Mucosa of stomach (tissue), 1 donor: ENCODE data around the gene MED20.

Experiments used
- H3K27me3 ChIP-seq: one replicate; pipeline ENCODE4 v1.7.0; 2013; ENCODE audit warnings: mild to moderate bottlenecking, low read length; ENCODE audit not compliant: control insufficient read depth, insufficient read depth
- H3K36me3 ChIP-seq: one replicate; pipeline ENCODE4 v1.7.0; 2013; ENCODE audit warnings: low read length; ENCODE audit not compliant: control insufficient read depth, insufficient read depth
- H3K4me1 ChIP-seq: one replicate; pipeline ENCODE4 v1.7.0; 2013; ENCODE audit warnings: mild to moderate bottlenecking, low read length; ENCODE audit not compliant: control insufficient read depth, insufficient read depth
- H3K4me3 ChIP-seq: one replicate; pipeline ENCODE4 v1.7.0; 2013; ENCODE audit warnings: low read length
- H3K9ac ChIP-seq: one replicate; pipeline ENCODE4 v1.7.0; 2013; ENCODE audit warnings: mild to moderate bottlenecking, low read length, moderate library complexity
- H3K9me3 ChIP-seq: one replicate; pipeline ENCODE4 v1.7.0; 2013; ENCODE audit warnings: mild to moderate bottlenecking, low read length, moderate library complexity; ENCODE audit not compliant: control insufficient read depth
- donor health status: Pancreatic carcinoma.

The MED20 gene, protein sequence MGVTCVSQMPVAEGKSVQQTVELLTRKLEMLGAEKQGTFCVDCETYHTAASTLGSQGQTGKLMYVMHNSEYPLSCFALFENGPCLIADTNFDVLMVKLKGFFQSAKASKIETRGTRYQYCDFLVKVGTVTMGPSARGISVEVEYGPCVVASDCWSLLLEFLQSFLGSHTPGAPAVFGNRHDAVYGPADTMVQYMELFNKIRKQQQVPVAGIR

DNA sequence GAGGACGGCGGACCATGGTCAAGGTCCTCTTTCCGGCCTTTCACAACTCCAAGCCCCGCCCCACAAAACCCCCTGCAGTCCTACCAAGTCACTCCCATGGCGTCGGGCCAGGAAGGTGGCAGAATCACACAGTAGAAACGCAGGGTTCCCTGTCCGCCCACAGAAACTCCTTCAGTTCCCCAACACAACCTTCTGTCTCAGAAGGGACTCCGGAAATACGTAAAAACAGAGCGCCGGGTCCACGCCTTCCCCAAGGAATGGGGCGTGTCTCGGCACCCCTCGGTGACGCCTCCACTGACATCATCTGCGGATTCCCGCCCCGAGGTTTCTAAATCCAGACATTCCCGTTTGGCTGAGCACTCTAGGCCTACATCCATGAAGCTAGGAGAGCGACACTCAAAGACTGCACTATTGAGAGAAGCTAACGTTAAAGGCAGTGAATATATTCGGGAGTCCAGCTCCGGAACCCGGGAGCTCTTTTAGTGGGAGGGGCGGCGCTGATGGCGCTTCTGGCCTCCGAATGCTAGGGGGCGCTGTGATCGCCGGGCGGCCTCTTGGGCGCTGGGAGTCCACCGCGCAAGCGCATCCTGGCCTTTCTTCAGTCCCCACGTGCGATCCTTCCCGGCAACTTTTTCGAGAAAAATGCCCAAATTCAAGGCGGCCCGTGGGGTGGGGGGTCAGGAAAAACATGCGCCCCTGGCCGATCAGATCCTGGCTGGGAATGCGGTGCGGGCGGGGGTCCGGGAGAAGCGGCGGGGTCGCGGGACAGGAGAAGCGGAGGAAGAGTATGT lies at the start of gene MED20, which contains the start of gene BYSL:
MED20 (minus strand) TSS at position 219 of the 791 bp plus-strand sequence; CDS start at position 98, 121 bp downstream.
BYSL (plus strand) TSS at position 579 of the 791 bp plus-strand sequence; CDS start at position 643, 64 bp downstream.
- Histone ChIP-seq H3K27me3 (no peaks in the 10 kb centered on the region), H3K4me3 (peak within 1 kb of the TSS; percentile 66), H3K4me1 (peaks cover 25% of the 10 kb centered on the region), H3K36me3 (no peaks in the 10 kb centered on the region), H3K9ac (peak within 1 kb of the TSS; percentile 95), H3K9me3 (no peaks in the 10 kb centered on the region)

DNA sequence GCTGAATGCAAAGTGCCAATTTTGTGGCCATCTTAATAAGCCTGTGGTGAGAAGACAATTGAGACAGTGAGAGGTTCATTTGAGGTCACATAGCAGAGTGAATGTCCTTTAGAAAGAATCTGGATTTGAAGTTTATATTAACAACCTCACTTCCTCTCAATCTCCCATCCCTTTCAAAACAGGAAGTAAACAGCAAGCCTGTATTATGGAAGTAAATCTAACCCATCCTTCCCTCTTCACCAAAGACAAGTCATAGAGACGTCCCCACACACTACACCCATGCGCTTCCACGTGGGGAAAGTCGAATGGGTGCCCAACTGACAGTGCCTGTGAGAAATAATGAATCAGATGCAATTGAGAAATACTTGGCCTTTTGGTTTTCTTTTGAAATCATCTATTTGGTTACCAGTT lies 49.5 kb upstream of the MED20 start:
- Histone ChIP-seq H3K9me3 (no peaks in the 10 kb centered on the region), H3K9ac (no peak overlapping the region), H3K27me3 (no peaks in the 10 kb centered on the region), H3K4me1 (no peaks in the 10 kb centered on the region), H3K36me3 (no peaks in the 10 kb centered on the region), H3K4me3 (no peak overlapping the region)

DNA sequence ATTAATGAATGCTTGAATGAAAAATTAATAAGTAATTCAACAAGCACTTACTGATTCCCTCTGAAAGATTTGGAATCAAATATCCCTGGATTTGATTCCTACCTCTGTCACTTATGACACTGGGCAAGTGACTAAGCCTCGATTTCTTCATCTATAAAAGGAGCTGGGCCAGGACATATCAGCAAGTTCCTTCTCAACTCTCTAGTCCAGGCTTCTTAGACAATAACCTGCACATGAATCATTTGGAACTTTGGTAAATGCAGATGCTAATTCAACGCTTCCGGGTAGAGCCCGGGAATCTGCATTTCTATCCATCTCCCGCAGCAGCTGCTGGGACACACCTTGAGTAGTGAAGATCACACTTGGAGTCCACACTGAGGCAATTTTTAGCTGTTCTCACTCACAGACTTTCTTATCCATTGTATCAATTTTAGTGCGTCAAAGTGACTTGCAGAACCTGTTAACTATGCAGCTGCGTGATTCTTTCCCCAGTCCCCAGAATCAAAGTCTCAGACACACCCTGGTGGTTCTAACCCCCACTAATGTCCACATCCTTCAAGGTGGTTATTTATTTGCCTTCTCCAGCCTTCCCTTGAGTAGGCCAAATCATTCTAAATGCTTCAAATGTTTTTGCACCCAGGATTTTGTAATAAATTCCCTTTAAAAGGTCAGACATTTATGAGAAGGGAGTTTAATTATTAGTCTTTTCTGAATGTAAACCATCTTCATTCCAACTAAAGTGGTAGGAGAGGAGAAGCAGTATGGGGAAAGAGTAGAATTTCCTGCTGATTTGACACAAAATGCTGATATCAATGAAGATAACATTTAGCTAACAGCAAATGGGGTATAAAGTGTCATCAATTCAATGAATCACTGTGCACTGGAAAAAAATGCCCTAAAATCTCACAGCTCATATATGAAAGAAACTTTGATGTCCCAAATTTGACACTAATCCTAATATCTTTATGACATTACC lies 46.7 kb upstream of the MED20 start:
- Histone ChIP-seq H3K36me3 (no peaks in the 10 kb centered on the region), H3K4me1 (no peaks in the 10 kb centered on the region), H3K9me3 (no peaks in the 10 kb centered on the region), H3K27me3 (no peaks in the 10 kb centered on the region), H3K9ac (no peak overlapping the region), H3K4me3 (no peak overlapping the region)

DNA sequence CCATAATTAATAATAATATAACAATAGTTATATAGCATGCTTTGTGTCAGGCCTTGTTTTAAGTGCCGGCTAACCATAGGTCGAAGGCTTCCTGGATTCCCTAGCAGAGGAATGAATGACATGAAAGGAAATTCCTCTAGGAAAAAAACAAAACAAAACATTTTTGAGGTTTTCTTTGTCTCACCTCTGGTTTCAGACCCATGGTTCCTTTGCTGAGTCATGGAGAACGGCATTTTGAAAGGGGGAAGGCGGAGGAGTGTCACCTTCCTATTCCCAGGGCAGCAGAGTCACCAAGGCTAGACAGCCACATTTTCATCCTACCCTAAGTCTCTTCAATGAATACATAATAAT lies 46.0 kb upstream of the MED20 start:
- no peaks in the 10 kb centered on the region for H3K4me1 ChIP-seq
- H3K4me3 ChIP-seq: no peak overlapping the region
- no peak overlapping the region for H3K9ac ChIP-seq
- no peaks in the 10 kb centered on the region for H3K36me3 ChIP-seq
- H3K27me3 ChIP-seq: no peaks in the 10 kb centered on the region
- no peaks in the 10 kb centered on the region for H3K9me3 ChIP-seq

DNA sequence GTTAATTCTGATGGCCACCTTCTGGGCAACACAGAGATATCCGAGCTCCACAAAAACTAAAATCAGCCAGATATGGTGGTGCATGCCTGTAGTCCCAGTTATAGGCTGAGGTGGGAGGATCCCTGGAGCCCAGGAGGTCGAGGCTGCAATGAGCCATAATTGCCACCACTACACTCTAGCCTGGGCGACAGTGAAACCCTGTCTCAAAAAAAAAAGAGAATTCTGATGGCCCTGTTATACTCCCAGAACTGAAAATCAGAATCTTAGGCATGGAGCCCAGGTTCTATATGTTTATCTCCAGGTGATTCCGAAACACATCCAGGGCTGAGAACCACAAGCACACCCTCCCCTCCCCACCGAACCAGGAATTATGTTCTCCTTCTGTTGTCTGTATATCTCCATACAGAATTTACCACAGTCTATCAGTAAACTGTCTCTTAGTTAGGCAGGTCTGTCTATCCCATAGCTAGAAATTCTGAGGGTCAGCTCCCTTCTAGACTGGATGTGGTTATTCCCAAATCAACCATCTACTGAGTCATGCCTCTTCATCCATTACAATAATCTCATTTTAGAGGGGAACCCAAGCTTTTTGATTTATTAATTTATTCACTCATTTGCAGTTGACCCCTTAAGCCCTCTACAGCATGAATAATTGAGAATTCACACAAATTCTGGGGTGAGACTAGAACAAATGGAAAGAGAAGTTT lies 45.4 kb upstream of the MED20 start:
- Histone ChIP-seq H3K27me3 (no peaks in the 10 kb centered on the region), H3K4me1 (no peaks in the 10 kb centered on the region), H3K9me3 (no peaks in the 10 kb centered on the region), H3K4me3 (no peak overlapping the region), H3K36me3 (no peaks in the 10 kb centered on the region), H3K9ac (no peak overlapping the region)

DNA sequence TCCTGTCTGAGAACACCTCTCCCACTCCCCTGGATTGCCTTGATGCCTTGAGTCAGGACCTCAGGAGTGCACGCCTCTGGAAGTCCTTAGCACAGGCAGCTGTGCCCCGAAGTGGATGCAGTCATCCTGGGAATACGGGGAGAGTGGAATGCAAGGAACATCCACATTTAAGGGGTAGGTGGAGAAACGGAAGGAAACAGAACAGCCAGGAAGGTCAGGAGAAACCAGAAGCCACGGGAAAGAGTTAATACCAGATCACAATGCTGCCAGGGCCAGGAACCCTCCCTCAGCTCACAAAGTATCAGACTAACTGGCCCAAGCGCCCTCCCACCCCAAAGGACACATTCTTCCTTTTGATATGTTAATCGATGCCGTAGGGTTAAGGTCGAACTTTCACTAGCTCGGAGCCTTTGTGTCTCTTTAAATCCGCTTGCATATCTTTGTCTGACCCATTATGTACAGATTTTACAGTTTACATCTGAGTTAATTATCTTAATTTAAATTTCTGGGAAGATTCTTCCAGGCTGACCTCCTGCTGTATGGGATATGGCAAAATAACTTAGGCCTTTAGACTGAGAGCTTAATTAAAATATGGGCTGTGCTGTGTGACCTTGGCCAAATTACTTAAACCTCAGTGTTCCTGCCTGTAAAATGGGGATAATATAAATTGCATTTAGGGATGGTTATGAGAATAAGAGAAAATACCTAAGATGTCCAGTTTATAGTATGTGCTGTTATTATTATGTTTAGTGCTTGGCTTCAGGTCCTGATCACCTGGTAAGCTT lies 44.7 kb upstream of the MED20 start:
- Histone ChIP-seq H3K9me3 (no peaks in the 10 kb centered on the region), H3K36me3 (no peaks in the 10 kb centered on the region), H3K4me1 (no peaks in the 10 kb centered on the region), H3K27me3 (no peaks in the 10 kb centered on the region), H3K4me3 (no peak overlapping the region), H3K9ac (no peak overlapping the region)

DNA sequence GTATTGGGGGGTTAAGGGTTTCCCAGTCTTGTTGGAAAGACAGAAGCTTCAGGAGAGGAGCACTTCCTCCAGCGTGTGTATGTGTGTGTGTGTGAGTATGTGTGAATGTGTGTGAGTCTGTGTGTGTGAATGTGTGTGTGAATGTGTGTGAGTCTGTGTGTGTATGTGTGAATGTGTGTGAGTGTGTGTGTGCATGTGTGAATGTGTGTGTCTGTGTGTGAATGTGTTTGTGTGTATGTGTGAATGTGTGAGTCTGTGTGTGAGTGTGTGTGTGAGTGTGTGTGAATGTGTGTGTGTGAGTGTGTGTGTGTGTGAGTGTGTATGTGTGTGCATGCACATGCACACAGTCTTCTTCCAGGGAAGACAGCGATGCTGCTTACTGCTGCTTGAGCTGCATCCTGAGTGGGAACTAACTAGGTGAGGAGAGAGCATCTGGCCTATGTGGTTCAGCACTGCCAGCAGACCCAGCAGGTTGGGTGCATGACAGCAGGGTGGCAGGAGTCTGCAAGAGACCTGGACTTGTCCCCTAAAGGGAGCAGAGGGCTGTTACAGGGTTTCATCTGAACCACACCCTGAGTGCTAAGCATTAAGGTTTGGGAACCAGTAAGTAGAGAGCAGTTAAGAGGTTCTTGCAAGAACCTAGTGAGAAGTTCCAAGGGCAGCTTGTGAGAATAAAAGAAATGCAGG lies 43.4 kb upstream of the MED20 start:
- Histone ChIP-seq H3K9ac (no peak overlapping the region), H3K4me1 (no peaks in the 10 kb centered on the region), H3K27me3 (no peaks in the 10 kb centered on the region), H3K9me3 (no peaks in the 10 kb centered on the region), H3K36me3 (no peaks in the 10 kb centered on the region), H3K4me3 (no peak overlapping the region)

DNA sequence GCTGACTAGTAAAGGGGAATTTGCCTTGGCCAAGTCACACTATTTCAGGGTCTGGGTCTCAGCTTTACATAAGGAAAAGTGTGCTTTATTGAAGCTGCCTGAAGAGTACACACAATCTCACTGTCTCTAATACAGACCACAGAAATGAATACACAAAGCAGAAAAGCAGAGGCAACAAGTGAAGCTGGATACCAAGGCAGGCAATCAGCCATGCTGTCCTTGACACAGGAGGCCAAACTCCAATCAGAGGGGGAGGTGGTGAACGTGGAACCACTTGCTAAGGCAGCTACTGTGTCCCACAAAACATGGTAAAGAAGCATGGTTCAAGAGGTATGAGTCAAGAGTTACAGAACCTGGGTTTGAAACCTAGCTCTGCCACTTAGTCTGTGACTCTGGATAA lies 42.4 kb upstream of the MED20 start:
- Histone ChIP-seq H3K4me3 (no peak overlapping the region), H3K27me3 (no peaks in the 10 kb centered on the region), H3K36me3 (no peaks in the 10 kb centered on the region), H3K9me3 (no peaks in the 10 kb centered on the region), H3K9ac (no peak overlapping the region), H3K4me1 (no peaks in the 10 kb centered on the region)

DNA sequence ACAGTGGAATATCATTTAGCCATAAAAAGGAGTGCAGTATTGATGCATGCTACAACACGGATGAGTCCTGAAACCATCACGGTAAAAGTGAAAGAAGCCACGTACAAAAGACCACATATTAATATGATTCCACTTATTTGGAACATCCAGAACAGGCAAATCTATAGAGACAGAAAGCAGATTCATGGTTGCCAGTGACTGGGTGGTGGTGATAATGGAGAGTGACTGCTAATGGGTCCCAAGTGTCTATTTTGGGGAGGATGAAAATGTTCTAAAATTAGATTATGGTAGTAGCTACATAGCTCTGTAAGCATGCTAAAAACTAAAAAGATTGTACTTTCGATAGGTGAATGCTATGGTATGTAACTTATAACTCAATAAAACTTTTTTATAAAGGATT lies 39.1 kb upstream of the MED20 start:
- Histone ChIP-seq H3K9me3 (no peaks in the 10 kb centered on the region), H3K27me3 (no peaks in the 10 kb centered on the region), H3K4me1 (no peaks in the 10 kb centered on the region), H3K4me3 (no peak overlapping the region), H3K36me3 (no peaks in the 10 kb centered on the region), H3K9ac (no peak overlapping the region)

DNA sequence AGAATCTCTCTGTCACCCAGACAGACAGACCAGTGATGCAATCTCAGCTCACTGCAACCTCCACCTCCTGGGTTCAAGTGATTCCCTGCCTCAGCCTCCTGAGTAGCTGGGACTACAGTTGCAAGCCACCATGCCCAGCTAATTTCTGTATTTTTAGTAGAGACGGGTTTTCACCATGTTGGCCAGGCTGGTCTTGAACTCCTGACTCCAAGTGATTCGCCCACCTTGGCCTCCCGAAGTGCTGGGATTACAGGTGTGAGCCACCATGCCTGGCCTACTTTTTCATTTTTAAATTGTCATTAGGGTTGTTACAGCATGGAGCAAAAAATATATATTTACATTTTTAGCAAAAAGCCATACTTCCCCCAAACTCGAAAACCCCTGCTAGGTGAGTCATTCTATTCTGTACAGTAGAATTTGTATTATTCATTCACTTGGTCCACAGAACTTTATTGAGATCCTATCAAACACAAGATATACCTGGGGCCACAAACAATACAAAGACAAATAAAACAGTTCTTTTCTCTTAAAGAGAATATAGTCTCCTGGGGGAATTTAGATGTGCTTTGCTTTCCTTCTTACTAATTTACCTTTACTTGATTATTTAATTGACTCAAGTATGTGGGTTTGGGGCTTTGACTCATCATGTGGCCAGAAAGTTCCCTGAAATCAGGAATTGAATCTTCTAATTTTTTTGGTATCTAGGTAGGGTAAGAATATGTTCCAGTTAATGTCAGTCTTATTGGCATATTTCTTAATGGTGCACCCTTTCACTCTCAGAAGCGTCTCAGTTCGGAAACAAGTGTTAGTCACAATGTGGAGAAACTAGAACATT lies 37.3 kb upstream of the MED20 start:
- Histone ChIP-seq H3K36me3 (no peaks in the 10 kb centered on the region), H3K27me3 (no peaks in the 10 kb centered on the region), H3K4me1 (no peaks in the 10 kb centered on the region), H3K4me3 (no peak overlapping the region), H3K9me3 (no peaks in the 10 kb centered on the region), H3K9ac (no peak overlapping the region)
